HG02623 (cell line): ENCODE data around the gene ABI3BP.

Source experiments
- ATAC-seq: cut with Tn5 transposase; IDR thresholded peaks from one replicate; pipeline ENCODE4 v1.9.1; 2021; ENCODE audit warnings: moderate library complexity; ENCODE audit not compliant: unreplicated experiment

Gene ABI3BP

GRCh38 chr3:100702082-100702979 is 290.9 kb downstream of the ABI3BP start:
- no peak for ATAC-seq

DNA sequence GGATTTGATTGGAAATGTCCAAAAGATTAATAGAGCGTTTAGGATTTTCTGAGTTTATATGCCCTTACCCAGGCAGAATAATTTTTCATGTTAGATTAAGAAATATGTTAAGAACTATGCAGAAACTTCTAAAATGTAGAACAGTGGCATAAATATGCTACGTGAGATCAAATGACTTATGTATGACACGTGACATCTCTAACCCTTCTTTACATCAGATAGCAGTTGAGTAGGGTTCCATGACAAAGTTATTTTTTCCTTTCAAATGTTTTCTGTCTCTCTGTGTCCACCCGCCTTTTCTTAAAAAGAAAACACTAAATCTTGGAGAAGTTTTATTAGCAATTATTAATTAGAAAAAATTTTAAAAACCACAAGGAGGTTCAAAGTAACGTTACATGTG is 292.5 kb downstream of the ABI3BP start:
- ATAC-seq, result no peak
